Fibroblast of pulmonary artery (primary cell): ENCODE measurements around the gene AUTS2.

ENCODE experiments used
- DNase-seq: peaks from one replicate; pipeline ENCODE4 v3.0.0-alpha.2; 2010; ENCODE audit warnings: low read depth
- H3K4me3 ChIP-seq: replicated peaks from 2 replicates; pipeline ENCODE4 v1.5.1; 2011; ENCODE audit warnings: low read depth, mild to moderate bottlenecking, control low read depth, low read length, moderate library complexity
- TF ChIP-seq, protein P1 (sequence below): IDR thresholded peaks from 2 replicates; pipeline ENCODE4 v1.5.1; 2011; ENCODE audit warnings: mild to moderate bottlenecking, control low read depth, low read length, inconsistent platforms; ENCODE audit errors: missing control alignments

AUTS2 gene

DNA sequence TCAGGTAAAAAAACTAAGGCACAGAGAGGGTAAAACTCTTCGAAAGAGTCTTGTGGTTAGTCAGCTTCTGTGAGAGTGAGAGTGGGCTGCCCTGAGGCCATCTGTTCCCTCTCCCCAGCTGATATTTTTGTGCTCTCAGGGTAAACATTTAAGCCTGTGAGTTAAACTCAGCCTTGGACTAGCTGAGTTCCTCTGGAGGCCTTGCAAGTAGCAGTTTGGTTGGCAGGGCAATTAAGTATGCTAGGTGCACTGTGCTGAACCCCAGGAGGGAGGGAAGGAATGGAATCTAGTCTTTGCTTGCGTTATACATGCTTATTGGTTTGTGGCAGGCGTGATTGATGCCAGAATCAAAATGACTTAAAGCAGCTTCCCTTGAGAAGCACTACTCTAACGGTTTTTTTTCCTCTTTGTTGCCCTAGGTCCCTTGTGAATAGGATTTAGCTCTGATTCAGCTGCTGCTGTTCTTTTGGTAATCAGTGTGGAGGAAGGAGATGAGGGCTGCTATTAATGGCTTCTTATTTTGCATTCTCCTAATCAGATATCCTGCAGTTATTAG is 140.2 kb downstream of the AUTS2 start:
- peak; percentile 4 for DNase-seq
- H3K4me3 ChIP-seq, result no peak overlapping the region
- TF ChIP-seq, protein P1, sequence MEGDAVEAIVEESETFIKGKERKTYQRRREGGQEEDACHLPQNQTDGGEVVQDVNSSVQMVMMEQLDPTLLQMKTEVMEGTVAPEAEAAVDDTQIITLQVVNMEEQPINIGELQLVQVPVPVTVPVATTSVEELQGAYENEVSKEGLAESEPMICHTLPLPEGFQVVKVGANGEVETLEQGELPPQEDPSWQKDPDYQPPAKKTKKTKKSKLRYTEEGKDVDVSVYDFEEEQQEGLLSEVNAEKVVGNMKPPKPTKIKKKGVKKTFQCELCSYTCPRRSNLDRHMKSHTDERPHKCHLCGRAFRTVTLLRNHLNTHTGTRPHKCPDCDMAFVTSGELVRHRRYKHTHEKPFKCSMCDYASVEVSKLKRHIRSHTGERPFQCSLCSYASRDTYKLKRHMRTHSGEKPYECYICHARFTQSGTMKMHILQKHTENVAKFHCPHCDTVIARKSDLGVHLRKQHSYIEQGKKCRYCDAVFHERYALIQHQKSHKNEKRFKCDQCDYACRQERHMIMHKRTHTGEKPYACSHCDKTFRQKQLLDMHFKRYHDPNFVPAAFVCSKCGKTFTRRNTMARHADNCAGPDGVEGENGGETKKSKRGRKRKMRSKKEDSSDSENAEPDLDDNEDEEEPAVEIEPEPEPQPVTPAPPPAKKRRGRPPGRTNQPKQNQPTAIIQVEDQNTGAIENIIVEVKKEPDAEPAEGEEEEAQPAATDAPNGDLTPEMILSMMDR, result no peak

DNA sequence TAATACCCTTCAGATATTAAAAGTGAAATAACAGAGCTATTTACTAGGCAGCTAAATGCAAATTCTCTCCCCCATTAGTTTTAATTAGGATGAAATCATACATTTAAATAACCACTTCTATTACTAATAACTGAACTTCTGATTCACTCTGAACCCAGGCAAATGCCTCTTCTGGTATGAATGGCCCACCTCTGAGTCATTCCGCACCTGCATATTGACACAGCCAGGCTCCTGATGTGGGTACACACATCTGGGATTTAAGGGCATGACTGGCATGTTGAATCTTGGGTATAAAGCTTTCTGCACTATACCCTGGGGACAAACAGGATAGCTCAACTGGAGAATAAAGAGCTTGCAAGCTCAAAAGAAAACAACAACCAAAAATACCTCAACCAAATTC is 140.9 kb downstream of the AUTS2 start:
- no peak for DNase-seq
- no peak overlapping the region for H3K4me3 ChIP-seq
- TF ChIP-seq, protein P1, result no peak

DNA sequence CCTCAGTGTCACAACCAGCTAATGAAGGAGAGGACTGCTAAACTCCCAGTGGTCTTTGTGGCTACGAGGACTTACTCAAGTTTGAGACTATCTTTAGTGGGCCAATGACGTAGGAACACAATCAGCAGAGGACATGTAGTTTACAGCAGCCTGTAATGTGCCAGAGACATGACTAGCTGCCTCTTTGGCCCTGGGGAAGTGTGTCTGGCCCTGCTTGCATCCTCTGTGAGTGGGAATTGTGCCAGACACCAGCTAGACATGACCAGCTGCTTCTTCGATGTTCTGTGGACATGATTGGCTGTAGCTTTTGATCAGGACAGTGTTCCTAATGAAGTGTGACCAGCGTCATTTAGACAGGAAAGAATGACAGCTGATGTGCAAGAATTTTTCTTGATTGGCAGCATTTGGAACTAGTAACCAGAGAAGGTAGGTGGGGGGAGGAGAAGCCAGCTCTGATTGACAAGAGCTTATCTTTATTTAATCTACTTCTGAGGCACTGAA is 141.7 kb downstream of the AUTS2 start:
- no peak overlapping the region for H3K4me3 ChIP-seq
- DNase-seq, result peak; percentile 60
- TF ChIP-seq, protein P1, result no peak

GRCh38 chr7:69742237-69742636 is 144.0 kb downstream of the AUTS2 start:
- TF ChIP-seq, protein P1, result no peak
- DNase-seq, result no peak

GRCh38 chr7:69743436-69743835 is 145.2 kb downstream of the AUTS2 start:
- TF ChIP-seq, protein P1, result no peak
- H3K4me3 ChIP-seq, result no peak overlapping the region
- no peak for DNase-seq

More at GRCh38 chr7:69742237-69742636, 144.0 kb downstream of the AUTS2 start:
- no peak overlapping the region for H3K4me3 ChIP-seq

GRCh38 chr7:69744026-69744425 is 145.8 kb downstream of the AUTS2 start:
- TF ChIP-seq, protein P1, result no peak
- no peak overlapping the region for H3K4me3 ChIP-seq
- DNase-seq, result no peak

DNA sequence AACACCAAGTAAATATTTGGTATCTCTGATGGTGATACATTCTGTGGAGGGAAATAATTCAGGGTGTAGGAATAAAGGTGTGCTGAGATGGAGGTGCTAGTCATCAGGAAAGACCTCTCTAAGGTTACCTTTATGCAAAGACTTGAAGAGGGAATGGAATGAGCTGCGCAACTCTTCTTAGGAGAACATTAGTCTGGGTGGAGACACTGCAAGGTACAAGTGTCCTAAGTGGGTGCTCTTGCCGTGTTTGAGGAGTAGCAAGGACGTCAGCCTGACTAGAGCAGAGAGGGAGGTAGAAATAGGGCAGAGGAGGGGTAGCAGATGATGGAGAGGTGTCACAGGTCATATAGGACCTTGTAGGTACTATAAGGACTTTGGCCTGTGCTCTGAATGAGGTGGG is 148.1 kb downstream of the AUTS2 start:
- TF ChIP-seq, protein P1, result no peak
- no peak overlapping the region for H3K4me3 ChIP-seq
- DNase-seq, result no peak
